GM18951 (cell line): ENCODE results near the gene BLCAP.

ENCODE experiments used
- POLR2A ChIP-seq: IDR thresholded peaks from 4 replicates; pipeline ENCODE4 v1.6.1; 2011; ENCODE audit warnings: mild to moderate bottlenecking; ENCODE audit not compliant: insufficient read length, insufficient read depth; ENCODE audit errors: extremely low read depth
- in situ Hi-C: fragments of 300-500 bp; cut with MboI; formaldehyde crosslinking; loops from one replicate; pipeline ENCODE4 v1.12.0; 2022; ENCODE audit warnings: low sequenced_read_pairs, mixed read lengths, inconsistent platforms; ENCODE audit not compliant: unreplicated experiment

The BLCAP gene

DNA sequence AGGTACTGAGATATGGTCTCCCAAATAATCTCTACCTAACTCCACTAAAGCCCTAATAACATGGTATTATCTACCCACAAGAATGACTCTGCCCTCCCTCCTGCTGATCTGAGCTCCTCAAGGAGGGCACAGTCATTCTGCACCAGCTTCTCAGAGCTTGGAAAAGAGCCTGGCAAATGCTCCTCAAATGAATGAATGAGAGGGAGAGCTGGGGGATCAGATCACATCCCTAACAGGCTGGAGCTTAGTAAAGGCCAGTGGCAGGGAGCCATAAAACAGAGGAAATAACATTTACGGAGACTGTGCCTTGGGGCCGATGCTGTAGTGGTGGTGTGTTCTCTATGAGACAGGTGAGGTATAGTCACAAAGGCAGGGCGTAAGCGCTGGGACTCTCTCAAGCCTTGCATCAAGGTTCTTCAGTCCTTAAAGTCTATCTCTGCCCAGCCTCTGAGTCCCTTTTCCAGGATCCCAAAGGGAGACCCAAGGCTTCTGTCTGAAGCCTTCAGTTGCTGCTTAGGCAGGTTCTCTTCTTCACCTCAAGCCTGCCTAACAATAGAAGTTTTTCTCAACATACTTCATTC lies 13.8 kb downstream of the BLCAP start:
- in situ Hi-C loops: no loop called here
- no peak for TF ChIP-seq POLR2A

DNA sequence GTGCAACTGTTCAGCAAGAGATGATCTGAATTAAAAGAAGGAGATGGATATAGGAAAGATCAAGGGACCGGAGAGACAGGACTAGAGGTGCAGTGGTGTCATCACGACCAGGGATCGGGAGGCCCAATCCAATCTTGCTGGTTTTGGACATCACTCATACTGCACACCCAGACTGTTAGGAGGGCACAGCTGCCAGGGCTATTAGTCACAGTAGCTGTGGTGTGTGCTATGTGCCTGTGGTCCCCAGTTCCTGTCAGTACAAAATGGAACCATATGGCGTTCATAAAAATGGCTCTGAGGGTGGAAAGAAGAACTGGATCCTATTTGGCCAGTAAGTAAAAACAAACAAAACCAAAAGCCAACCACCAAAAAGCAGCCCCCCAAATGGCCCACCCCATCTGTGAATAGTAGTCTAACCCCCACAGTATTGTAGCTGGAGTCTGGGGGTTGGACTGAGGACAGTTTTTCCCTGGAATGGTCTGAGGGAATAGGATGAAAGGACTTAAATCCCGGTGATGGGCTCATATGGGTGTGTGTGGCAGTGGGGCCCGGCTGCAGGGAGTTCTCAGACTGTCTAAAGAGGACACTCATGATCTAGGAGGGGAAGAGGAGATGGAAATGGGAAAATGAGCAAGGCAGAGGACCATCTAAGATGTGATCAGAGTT lies 15.9 kb downstream of the BLCAP start:
- TF ChIP-seq POLR2A: no peak
- in situ Hi-C loops: no loop called here

DNA sequence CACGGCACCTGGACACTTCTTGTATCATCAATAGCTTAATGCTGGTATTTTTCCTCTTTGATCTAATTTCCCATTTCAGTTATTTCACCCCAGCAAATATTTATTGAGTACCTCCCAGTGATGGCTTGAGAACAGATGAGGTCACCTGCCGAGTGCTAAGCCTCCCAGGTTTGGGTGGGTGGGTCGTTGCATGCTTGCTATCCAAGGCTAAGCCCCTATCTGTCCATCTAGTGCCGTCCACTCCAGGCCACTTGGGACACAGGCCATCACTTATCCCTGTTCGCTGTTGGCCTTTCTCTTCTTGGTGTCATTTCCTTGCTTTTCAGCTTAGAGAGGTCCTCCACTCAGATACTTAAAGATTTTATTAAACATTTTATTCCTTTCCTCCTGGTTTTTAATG lies 17.4 kb downstream of the BLCAP start:
- in situ Hi-C loops: no loop called here

DNA sequence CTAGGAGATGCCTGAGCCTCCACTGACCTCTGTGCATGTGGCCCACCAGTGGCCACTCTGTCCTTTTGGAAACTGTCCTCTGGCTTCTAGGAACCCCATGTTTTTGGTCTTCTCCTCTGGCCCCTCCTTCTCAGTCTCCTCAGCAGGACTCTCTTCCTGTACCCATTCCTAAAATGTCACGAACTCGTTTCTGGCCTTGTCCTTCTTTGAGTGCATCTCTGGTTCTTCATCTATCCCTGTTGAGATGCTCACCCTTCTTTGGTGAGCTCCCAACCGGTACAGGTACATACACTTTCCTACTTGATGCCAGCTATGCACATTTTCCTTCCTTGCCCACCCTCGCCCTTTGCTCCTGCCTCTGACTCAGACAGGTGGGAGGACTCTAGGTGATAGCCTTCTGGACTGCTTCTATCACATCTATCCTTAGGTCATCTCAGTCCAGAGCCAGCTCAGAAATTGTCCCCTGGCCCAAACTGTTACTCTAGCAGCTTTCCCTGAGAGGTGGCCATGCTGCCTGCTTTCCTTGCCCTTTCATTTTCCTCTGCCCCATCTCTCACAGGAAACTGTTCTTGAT lies 21.4 kb downstream of the BLCAP start:
- in situ Hi-C loops: no loop called here
- TF ChIP-seq POLR2A: no peak

More for the DNA sequence above, 17.4 kb downstream of the BLCAP start:
- TF ChIP-seq POLR2A: no peak

DNA sequence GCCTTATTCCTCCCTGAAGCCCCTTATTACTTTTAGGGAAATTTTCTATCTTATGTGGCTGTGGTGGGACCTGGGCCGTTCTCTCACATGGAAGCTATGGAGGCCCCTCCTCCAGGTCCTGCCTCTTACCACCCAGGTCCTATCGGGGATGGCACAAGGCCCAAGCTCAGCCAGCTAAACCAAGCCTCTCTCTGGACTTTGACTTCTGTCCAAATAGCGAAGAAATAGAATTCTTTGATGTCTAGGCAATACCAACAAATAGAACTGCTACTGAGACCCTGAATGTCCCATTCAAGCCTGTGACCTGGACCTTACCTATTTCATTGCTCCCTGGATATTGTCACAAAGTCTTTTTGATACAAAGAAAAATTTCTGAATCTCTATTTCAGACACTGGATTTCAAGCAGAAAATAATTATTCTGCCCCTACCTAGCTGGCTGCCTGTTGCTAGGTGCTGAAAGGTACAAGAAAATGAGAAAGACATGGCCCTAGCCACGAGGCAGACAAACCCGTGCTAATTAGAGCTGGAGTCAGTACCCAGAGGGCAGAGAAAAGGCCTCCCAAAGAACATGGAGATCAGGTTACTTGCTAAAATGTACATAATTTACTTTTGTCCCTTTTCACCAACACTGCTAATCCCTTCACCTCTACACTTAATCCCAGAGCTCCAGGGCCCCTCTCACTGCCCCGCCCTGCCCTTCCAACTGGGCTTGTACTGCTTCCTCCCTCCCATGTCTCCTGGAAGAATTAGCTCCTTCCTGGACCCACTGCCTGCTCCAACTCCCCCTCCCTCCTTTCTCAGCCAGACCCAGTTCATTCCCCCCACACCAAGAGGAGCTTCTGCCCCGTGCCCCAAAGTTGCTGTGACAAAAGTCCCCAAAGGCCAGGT lies 22.2 kb downstream of the BLCAP start:
- TF ChIP-seq POLR2A: no peak
- in situ Hi-C loops: no loop called here

DNA sequence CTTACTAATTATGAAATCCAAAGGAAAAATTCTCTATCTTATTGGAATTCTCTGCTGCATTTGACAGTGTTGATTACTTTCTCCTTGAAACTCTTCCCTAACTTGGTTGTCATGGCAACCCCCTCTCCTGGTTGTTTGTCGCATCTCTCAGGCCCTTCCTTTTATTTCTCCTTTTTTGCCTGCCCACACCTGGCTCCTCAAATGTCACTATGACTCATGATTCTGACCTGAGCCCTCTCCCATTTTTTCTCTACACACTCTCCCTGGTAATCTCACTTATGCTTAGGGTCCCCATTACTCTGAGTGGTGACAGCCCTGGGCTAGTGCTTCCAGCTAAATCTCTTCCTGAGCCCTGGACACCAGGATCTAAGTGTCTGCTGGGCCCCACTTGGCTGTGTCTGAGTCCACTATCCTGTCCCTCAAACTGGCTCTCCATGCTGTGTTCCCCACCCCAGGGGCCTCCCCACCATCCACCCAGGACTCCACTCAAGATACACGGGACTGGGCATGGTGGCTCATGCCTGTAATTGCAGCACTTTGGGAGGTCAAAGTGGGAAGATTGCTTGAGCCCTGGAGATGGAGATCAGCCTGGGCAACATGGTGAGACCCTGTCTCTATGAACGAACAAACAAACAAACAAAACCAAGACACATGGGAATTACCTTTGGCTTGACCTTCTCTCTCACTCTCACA lies 23.1 kb downstream of the BLCAP start:
- in situ Hi-C loops: no loop called here
- TF ChIP-seq POLR2A: no peak

DNA sequence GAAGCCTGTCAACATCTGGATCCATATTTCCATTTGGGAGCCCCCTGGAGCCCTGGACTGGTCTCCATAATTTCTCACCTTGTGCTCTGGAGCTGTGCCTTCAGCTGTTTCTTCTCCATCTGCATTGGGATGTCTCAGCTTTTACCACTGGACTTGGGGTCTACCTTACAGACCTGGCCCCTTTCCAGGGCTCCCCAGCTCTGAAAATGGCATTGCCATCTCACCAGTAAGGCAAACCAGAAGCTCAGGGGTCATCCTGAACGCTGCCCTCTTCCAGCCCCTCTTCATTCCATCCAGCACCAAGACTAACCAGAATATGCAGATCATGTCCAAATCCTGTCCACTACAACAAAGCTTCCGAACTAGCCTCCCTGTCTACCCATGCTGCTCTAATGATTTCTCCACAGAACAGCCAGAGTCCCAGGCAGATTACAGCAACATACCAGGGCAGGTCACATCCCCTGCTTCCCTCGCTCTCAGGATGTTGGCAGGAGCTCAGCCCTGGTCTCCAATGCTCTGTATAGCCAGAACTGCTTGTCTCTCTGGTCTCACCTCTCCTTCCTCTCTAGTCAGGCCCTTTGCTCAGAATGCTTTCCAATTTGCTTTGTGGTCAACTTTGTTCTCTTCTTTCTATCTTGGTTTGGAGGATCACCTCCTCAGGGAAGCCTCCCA lies 24.3 kb downstream of the BLCAP start:
- no peak for TF ChIP-seq POLR2A
- in situ Hi-C loops: no loop called here

DNA sequence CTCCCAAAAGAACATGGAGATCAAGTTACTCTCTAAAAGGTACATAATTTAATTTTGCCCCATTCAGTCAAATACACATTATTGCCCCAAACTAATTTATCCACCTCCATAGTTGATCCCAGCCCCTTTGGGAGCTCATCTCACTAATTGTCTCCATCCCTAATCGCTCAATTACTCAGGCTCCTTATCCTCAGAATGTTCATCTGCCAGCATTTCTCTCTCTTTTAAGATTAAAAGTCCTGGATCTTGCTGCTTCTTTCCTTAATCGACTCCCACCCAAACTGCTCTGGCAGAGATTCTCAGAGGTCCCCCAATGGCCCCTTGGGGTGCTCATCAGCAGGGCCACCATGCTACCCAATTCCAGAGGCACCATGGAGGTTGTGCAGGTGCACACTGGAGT lies 25.0 kb downstream of the BLCAP start:
- in situ Hi-C loops: no loop called here

DNA sequence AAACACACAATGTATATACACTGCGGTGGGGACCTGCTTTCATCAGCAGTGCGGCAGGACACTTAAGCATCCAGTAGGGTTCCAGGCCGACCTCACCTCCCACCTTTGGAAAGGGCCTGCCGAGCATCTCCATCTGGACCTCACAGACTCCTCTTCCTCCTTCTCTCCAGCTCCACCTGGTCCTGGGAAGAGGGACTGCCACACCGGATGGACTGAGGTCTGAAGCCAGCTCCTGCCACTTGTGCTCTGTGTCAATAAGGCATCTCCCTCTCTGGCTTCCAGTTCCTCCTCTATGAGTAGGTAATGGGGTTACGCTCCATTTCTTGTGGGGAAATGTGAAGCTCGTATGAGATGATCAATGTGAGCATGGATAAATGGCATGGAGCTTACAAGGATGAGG lies 25.7 kb downstream of the BLCAP start:
- TF ChIP-seq POLR2A: no peak
- in situ Hi-C loops: no loop called here

More for the DNA sequence above, 25.0 kb downstream of the BLCAP start:
- no peak for TF ChIP-seq POLR2A

DNA sequence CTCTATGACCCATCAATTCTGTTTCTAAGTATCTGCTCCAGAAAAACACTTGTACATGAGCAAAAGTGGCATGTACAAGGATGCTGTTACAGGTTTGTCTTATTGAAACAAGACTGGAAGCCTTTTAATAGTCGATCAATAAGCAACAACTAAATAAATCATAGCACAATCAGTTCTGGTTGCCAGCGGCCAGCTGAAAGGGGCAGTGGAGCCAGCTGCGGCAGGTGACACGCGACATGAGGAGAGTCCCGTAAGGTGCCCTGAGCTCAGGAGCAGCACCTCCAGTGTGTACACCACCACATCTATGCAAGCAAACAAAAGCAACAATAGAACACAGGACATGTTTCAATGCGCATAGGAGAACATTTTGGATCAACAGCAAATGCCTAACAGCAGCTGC lies 27.4 kb downstream of the BLCAP start:
- in situ Hi-C loops: no loop called here
- TF ChIP-seq POLR2A: no peak

DNA sequence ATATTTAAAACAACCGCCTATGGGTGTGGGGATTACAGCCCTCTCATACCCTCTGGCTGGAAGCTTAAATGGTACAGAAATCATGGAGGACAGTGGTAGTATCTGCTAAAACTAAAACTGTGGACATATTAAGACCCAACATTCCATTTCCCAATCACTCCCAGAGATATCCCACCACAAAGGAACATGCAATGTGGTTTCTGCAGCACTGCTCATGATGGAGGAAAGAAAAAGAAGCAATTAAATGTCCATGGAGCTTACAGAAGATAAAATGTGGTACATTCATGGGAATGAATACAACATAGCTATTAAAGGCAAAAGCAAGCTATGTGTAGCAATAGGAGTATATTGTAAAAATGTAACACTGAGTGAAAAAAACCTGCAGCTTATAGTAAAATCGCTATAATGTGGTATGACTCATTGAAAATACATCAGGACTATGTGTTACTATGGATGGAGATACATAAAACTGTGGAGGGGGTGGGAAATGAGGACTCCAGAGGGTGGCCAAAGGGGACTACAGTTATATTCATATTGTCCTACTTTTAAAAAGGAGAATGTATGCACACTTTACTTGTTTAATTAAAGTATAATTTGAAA lies 29.5 kb downstream of the BLCAP start:
- in situ Hi-C loops: no loop called here

DNA sequence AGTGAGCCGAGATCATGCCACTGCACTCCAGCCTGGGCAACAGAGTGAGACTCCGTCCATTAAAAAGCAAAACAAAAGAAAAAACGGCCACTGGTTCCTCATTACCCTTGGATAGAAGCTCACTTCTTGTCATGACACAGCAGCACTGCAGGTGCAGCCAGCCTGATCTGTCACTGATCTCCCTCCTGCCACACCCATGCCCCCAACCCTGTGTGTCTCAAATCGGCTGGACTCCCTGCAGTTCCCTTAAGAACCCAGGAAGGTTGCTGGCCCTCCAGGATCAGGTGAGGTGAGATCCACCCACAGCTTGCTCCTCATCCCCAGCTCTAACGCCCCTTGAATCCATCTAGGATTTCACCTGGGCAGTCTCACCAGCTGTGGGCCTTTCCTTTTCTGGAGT lies 32.9 kb downstream of the BLCAP start:
- in situ Hi-C loops: no loop called here
- TF ChIP-seq POLR2A: no peak

More for the DNA sequence above, 29.5 kb downstream of the BLCAP start:
- TF ChIP-seq POLR2A: no peak
